Measurements from ENCODE around the gene MTIF2. TPM values are rescaled to one million over a fixed set of nuclear protein-coding genes. Genes with fewer than 3 reads are reported as not detected.
"Not testable (repeated sequence)": the region's sequence is repeated elsewhere in the genome, so short reads cannot be mapped to it uniquely, and the experiment has no call there.

The MTIF2 gene
- total RNA-seq, 1 experiment from 2014 or later: 34.7 TPM

DNA sequence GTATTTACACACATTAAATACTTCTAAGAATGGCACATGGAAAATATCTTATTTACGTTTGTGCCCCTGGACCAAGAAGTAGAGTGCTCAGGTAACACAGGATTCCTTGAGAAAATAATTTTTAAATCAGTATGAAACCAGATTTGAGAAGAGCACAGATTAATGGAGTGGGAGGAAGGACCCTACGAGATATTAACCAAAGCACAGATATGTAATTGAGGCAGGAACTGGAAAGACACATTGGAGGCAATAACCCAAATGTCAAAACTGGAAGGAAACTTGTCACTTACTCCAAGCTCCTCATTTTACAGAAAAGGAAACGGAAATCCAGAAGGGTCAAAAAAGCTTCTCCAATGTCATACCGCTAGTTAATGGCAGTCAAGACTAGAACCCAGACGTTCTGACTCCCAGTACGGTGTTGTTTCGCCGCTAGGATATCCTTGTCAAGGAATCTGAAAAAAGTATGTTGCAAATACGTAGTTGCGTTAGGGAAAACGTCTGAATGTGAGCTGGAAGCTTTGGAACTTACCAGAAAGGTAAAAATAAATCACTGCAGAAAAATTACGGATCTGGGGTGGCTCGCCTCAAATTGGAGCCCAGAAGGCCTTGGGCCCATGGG is 634 bp downstream of the MTIF2 start:
- Histone ChIP-seq H3K4me3 (ENCODE audit: low read length) (peak overlapping the region; percentile 98), H3K4me1 (ENCODE audit: low read length) (peaks cover 18% of the 10 kb centered on the region)

DNA sequence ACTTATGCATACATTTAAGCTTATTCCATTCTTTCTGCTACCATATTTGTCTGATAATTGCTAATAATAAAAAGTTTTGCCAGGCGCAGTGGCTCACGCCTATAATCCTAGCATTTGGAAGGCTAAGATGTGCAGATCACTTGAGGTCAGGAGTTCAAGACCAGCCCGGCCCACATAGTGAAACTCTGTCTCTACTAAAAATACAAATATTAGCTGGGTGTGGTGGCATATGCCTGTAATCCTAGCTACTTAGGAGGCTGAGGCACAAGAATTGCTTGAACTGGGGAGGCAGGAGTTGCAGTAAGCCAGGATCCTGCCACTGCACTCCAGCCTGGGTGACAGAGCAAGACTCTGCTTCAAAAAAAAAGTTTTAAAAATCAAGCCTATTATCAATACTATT is 9.4 kb downstream of the MTIF2 start:
- H3K4me3 ChIP-seq (ENCODE audit: low read length); H2AFZ ChIP-seq (ENCODE audit: low read length); DNase-seq; H3K79me2 ChIP-seq (ENCODE audit: low read length); H3K9me3 ChIP-seq (ENCODE audit: low read length); H3K27me3 ChIP-seq (ENCODE audit: low read length); H3K27ac ChIP-seq (ENCODE audit: low read length); H4K20me1 ChIP-seq (ENCODE audit: insufficient read depth, low read depth, low read length); H3K4me1 ChIP-seq (ENCODE audit: low read length); H3K9me2 ChIP-seq (replicated peaks; ENCODE audit: insufficient read depth, low read length); H3K9ac ChIP-seq (ENCODE audit: low read length); H3K4me2 ChIP-seq (ENCODE audit: low read depth, low read length, poor library complexity, severe bottlenecking): not testable (repeated sequence)
- H3K36me3 ChIP-seq (ENCODE audit: insufficient read depth, low read length): peaks cover 43% of the 10 kb centered on the region

More for the DNA sequence above, 634 bp downstream of the MTIF2 start:
- Histone ChIP-seq H3K9me3 (ENCODE audit: low read length) (no peaks in the 10 kb centered on the region), H3K27me3 (ENCODE audit: low read length) (no peaks in the 10 kb centered on the region), H3K4me2 (ENCODE audit: low read depth, low read length, poor library complexity, severe bottlenecking) (peak overlapping the region; percentile 86), H3K27ac (ENCODE audit: low read length) (peak overlapping the region; percentile 68), H3K9me2 (replicated peaks; ENCODE audit: insufficient read depth, low read length) (no peaks in the 10 kb centered on the region), H3K9ac (ENCODE audit: low read length) (peak overlapping the region; percentile 94), H2AFZ (ENCODE audit: low read length) (peak overlapping the region; percentile 49; the same call in 1 of the 2 replicates), H3K79me2 (ENCODE audit: low read length) (peaks cover 32% of the 10 kb centered on the region), H4K20me1 (ENCODE audit: insufficient read depth, low read depth, low read length) (no peaks in the 10 kb centered on the region), H3K36me3 (ENCODE audit: insufficient read depth, low read length) (peaks cover 26% of the 10 kb centered on the region; the same call in 1 of the 2 replicates)
- DNase-seq: no peak

DNA sequence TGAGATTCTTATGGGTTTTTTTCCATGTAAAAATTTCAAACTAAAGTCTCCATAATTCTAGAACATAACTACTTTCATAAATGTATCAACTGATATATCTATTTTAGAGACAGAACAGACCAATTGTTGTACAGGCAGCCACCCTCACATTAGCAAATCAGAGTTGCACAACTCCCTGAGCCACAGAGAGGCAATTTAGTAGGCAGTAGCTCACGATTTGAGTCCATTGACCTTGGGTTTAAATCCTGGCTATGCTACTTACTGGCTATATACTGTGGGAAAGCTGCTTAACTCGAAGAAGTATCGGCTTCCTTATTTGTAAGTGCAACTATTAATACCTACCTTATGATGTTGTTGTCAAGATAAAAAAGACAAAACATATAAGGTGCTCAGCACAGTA is 16.2 kb downstream of the MTIF2 start:
- Histone ChIP-seq H3K4me2 (ENCODE audit: low read depth, low read length, poor library complexity, severe bottlenecking) (no peak overlapping the region), H3K27me3 (ENCODE audit: low read length) (no peaks in the 10 kb centered on the region), H3K9me3 (ENCODE audit: low read length) (no peaks in the 10 kb centered on the region), H3K27ac (ENCODE audit: low read length) (no peak overlapping the region), H3K9me2 (replicated peaks; ENCODE audit: insufficient read depth, low read length) (no peaks in the 10 kb centered on the region), H3K79me2 (ENCODE audit: low read length) (no peaks in the 10 kb centered on the region), H3K4me3 (ENCODE audit: low read length) (no peak overlapping the region), H3K36me3 (ENCODE audit: insufficient read depth, low read length) (peaks cover 41% of the 10 kb centered on the region), H3K9ac (ENCODE audit: low read length) (no peak overlapping the region), H4K20me1 (ENCODE audit: insufficient read depth, low read depth, low read length) (no peaks in the 10 kb centered on the region), H2AFZ (ENCODE audit: low read length) (no peak overlapping the region), H3K4me1 (ENCODE audit: low read length) (no peaks in the 10 kb centered on the region)
- DNase-seq: no peak

DNA sequence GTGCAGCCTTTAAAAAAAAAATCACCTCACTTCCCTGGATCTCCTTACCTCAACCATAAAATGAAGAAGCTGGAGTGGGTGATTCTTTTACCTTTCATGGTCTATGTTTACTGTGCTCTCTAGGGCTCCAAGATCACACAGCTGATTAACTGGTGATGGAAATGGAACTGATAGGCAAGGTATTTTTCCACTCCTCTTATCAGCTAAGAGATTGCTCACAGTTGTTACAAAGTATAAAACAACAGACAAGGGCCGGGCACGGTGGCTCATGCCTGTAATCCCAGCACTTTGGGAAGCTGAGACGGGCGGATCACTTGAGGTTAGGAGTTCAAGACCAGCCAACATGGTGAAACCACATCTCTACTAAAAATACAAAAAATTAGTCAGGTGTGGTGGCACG is 22.0 kb downstream of the MTIF2 start:
- no peaks in the 10 kb centered on the region for H3K27me3 ChIP-seq (ENCODE audit: low read length)
- no peaks in the 10 kb centered on the region for H3K9me2 ChIP-seq (replicated peaks; ENCODE audit: insufficient read depth, low read length)
- no peak overlapping the region for H2AFZ ChIP-seq (ENCODE audit: low read length)
- no peaks in the 10 kb centered on the region for H3K4me1 ChIP-seq (ENCODE audit: low read length)
- H3K79me2 ChIP-seq (ENCODE audit: low read length): no peaks in the 10 kb centered on the region
- peaks cover 58% of the 10 kb centered on the region for H3K36me3 ChIP-seq (ENCODE audit: insufficient read depth, low read length)
- no peaks in the 10 kb centered on the region for H3K9me3 ChIP-seq (ENCODE audit: low read length)
- H3K9ac ChIP-seq (ENCODE audit: low read length): no peak overlapping the region
- no peaks in the 10 kb centered on the region for H4K20me1 ChIP-seq (ENCODE audit: insufficient read depth, low read depth, low read length)
- H3K27ac ChIP-seq (ENCODE audit: low read length): no peak overlapping the region
- H3K4me2 ChIP-seq (ENCODE audit: low read depth, low read length, poor library complexity, severe bottlenecking): no peak overlapping the region
- DNase-seq: no peak
- no peak overlapping the region for H3K4me3 ChIP-seq (ENCODE audit: low read length)

DNA sequence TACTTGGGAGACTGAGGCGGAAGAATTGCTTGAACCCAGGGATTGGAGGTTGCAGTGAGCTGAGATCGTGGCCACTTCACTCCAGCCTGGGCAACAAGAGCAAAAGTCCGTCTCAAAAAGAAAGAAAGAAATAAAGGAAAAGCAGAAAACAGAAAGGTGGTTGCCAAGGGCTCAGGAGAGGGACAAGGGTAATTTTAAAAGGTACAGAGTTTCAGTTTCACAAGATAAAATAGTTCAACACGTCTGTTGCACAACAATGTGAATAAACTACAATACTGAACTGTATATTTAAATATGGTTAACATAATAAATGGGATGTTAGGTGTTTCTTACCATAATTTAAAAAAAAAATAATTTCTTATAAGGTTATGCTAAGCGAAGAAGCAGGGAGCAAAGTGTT is 23.6 kb downstream of the MTIF2 start:
- Histone ChIP-seq H3K4me1 (ENCODE audit: low read length) (no peaks in the 10 kb centered on the region), H3K36me3 (ENCODE audit: insufficient read depth, low read length) (peaks cover 55% of the 10 kb centered on the region), H2AFZ (ENCODE audit: low read length) (no peak overlapping the region), H3K79me2 (ENCODE audit: low read length) (no peaks in the 10 kb centered on the region), H3K9ac (ENCODE audit: low read length) (no peak overlapping the region), H3K9me2 (replicated peaks; ENCODE audit: insufficient read depth, low read length) (no peaks in the 10 kb centered on the region), H3K9me3 (ENCODE audit: low read length) (no peaks in the 10 kb centered on the region), H3K27me3 (ENCODE audit: low read length) (no peaks in the 10 kb centered on the region), H4K20me1 (ENCODE audit: insufficient read depth, low read depth, low read length) (no peaks in the 10 kb centered on the region), H3K4me2 (ENCODE audit: low read depth, low read length, poor library complexity, severe bottlenecking) (no peak overlapping the region), H3K4me3 (ENCODE audit: low read length) (no peak overlapping the region), H3K27ac (ENCODE audit: low read length) (no peak overlapping the region)
- DNase-seq: no peak

DNA sequence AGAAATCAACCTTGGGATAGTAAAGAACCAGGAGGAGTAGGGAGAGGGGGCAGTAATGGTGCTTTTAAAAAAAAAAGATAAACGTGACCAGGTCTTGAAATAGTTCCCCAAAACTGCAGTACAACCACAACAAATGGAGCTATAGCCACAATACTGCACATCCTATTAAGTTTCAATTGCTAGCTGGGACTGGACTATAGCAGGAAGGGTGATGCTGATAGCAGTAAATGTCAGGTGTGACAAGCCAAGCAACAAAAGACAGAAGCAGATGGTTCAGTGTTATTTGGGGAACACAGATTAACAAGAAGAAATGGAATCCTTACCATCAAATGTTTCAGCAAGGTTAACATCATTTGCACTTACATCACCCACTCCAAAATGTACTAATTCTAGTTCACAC is 26.4 kb downstream of the MTIF2 start:
- Histone ChIP-seq H4K20me1 (ENCODE audit: insufficient read depth, low read depth, low read length) (no peaks in the 10 kb centered on the region), H3K79me2 (ENCODE audit: low read length) (no peaks in the 10 kb centered on the region), H3K9ac (ENCODE audit: low read length) (no peak overlapping the region), H3K27me3 (ENCODE audit: low read length) (no peaks in the 10 kb centered on the region), H3K4me2 (ENCODE audit: low read depth, low read length, poor library complexity, severe bottlenecking) (no peak overlapping the region), H3K4me1 (ENCODE audit: low read length) (no peaks in the 10 kb centered on the region), H3K27ac (ENCODE audit: low read length) (no peak overlapping the region), H2AFZ (ENCODE audit: low read length) (no peak overlapping the region), H3K9me3 (ENCODE audit: low read length) (no peaks in the 10 kb centered on the region), H3K9me2 (replicated peaks; ENCODE audit: insufficient read depth, low read length) (no peaks in the 10 kb centered on the region), H3K4me3 (ENCODE audit: low read length) (no peak overlapping the region), H3K36me3 (ENCODE audit: insufficient read depth, low read length) (peaks cover 43% of the 10 kb centered on the region)
- DNase-seq: no peak

DNA sequence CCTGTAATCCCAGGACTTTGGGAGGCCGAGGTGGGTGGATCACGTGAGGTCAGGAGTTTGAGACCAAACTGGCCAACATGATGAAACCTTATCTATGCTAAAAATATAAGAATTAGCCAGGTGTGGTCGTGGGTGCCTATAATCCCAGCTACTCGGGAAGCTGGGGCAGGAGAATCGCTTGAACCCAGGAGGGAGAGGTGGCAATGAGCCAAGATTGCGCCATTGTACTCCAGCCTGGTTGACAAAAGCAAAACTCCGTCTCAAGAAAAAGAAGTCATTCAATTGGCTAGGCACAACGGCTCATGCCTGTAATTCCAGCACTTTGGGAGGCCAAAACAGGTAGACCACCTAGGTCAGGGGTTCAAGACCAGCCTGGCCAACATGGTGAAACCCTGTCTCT is 27.4 kb downstream of the MTIF2 start:
- not testable (repeated sequence) for H3K4me1 ChIP-seq (ENCODE audit: low read length); H3K79me2 ChIP-seq (ENCODE audit: low read length); H3K9me2 ChIP-seq (replicated peaks; ENCODE audit: insufficient read depth, low read length); H3K27me3 ChIP-seq (ENCODE audit: low read length); H4K20me1 ChIP-seq (ENCODE audit: insufficient read depth, low read depth, low read length); H2AFZ ChIP-seq (ENCODE audit: low read length); H3K9me3 ChIP-seq (ENCODE audit: low read length); DNase-seq; H3K4me3 ChIP-seq (ENCODE audit: low read length); H3K9ac ChIP-seq (ENCODE audit: low read length); H3K27ac ChIP-seq (ENCODE audit: low read length); H3K4me2 ChIP-seq (ENCODE audit: low read depth, low read length, poor library complexity, severe bottlenecking)
- H3K36me3 ChIP-seq (ENCODE audit: insufficient read depth, low read length): peaks cover 45% of the 10 kb centered on the region

DNA sequence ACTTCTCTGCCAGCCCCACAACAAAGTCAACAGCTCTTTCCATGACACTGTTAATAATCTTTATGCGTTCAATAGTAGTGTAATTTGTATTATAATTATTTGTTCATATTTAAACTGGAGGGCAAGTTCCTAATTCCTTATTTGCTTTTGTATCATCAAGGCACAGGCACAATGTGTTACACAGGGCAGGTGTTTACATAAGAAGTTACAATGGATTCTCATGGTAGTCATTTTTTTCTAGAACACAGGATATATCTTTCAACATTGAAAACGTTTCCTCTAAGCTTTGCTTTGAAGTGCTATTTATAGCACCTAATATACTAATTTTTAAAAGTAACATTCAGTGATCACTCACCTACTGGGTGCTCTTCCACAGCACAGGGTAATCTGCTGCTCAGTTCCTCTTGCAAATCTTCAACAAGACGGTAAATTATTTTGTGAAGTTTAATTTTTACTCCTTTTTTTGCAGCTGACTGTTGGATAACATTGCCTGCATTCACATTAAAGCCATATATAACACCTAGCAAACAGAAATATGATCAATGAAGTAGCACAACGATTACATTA is 29.3 kb downstream of the MTIF2 start:
- Histone ChIP-seq H3K4me1 (ENCODE audit: low read length) (peaks cover 6% of the 10 kb centered on the region; the same call in 1 of the 2 replicates), H3K9me3 (ENCODE audit: low read length) (no peaks in the 10 kb centered on the region), H4K20me1 (ENCODE audit: insufficient read depth, low read depth, low read length) (peaks cover under 1% of the 10 kb centered on the region; the same call in 1 of the 2 replicates), H3K4me3 (ENCODE audit: low read length) (no peak overlapping the region), H3K9ac (ENCODE audit: low read length) (no peak overlapping the region), H3K36me3 (ENCODE audit: insufficient read depth, low read length) (peaks cover 47% of the 10 kb centered on the region; the same call in 1 of the 2 replicates), H3K9me2 (replicated peaks; ENCODE audit: insufficient read depth, low read length) (no peaks in the 10 kb centered on the region), H3K27ac (ENCODE audit: low read length) (no peak overlapping the region), H3K27me3 (ENCODE audit: low read length) (no peaks in the 10 kb centered on the region), H3K4me2 (ENCODE audit: low read depth, low read length, poor library complexity, severe bottlenecking) (no peak overlapping the region), H3K79me2 (ENCODE audit: low read length) (no peaks in the 10 kb centered on the region), H2AFZ (ENCODE audit: low read length) (no peak overlapping the region)
- DNase-seq: no peak

Data from Karpas-422 (cell line).